Smooth muscle cell (in vitro differentiated cells): ENCODE data around the gene ITFG2. TPM values are rescaled to one million over a fixed set of nuclear protein-coding genes. Genes with fewer than 3 reads are reported as not detected.

Experiments used
- DNase-seq: peaks from one replicate; lab custom pipeline; 2025; ENCODE audit not compliant: unreplicated experiment; lab: John Stamatoyannopoulos, UW
- H2AFZ ChIP-seq: fragments of 200-600 bp; sonication (generic); 2 replicates; pipeline ENCODE4 v1.6.0; 2016; ENCODE audit warnings: antibody characterized with exemption, low read depth, mild to moderate bottlenecking
- H3F3A ChIP-seq: fragments of 200-600 bp; sonication (generic); 2 replicates; pipeline ENCODE4 v1.6.0; 2017; ENCODE audit warnings: antibody characterized with exemption, low read depth
- H3K27ac ChIP-seq: fragments of 200-600 bp; sonication (generic); 2 replicates; pipeline ENCODE4 v1.5.1; 2016; ENCODE audit warnings: low read depth, mild to moderate bottlenecking
- H3K27me3 ChIP-seq: fragments of 200-600 bp; sonication (generic); 2 replicates; pipeline ENCODE4 v1.6.1; 2016; ENCODE audit warnings: low read depth, mild to moderate bottlenecking
- H3K36me3 ChIP-seq: fragments of 200-600 bp; sonication (generic); 2 replicates; pipeline ENCODE4 v1.5.1; 2016; ENCODE audit warnings: low read depth
- H3K4me1 ChIP-seq: fragments of 200-600 bp; sonication (generic); 2 replicates; pipeline ENCODE4 v1.5.1; 2016; ENCODE audit warnings: low read depth
- H3K4me2 ChIP-seq: fragments of 200-600 bp; sonication (generic); 2 replicates; pipeline ENCODE4 v1.6.0; 2016; ENCODE audit warnings: mild to moderate bottlenecking
- H3K4me3 ChIP-seq: fragments of 200-600 bp; sonication (generic); 2 replicates; pipeline ENCODE4 v1.5.1; 2016; ENCODE audit warnings: mild to moderate bottlenecking
- H3K79me2 ChIP-seq: fragments of 200-600 bp; sonication (generic); 2 replicates; pipeline ENCODE4 v1.6.0; 2016; ENCODE audit warnings: low read depth, mild to moderate bottlenecking
- H3K9ac ChIP-seq: fragments of 200-600 bp; sonication (generic); 2 replicates; pipeline ENCODE4 v1.6.0; 2016; ENCODE audit warnings: low read depth
- H3K9me3 ChIP-seq: fragments of 200-600 bp; sonication (generic); replicated peaks from 2 replicates; pipeline ENCODE4 v1.5.1; 2016; ENCODE audit warnings: low read depth
- H4K20me1 ChIP-seq: fragments of 200-600 bp; sonication (generic); 2 replicates; pipeline ENCODE4 v1.6.0; 2016; ENCODE audit warnings: low read depth
- CTCF ChIP-seq: fragments of 200-600 bp; sonication (generic); IDR thresholded peaks from 2 replicates; pipeline ENCODE4 v1.5.1; 2017; ENCODE audit warnings: borderline replicate concordance, mild to moderate bottlenecking, antibody characterized with exemption; ENCODE audit not compliant: insufficient read depth, poor library complexity, severe bottlenecking
- WGBS: methylation state at CpG from one replicate; pipeline ENCODE4 v1.1.7; 2016; ENCODE audit warnings: low lambda C conversion rate; 5-methylcytosine and 5-hydroxymethylcytosine counted together
- polyA plus RNA-seq: library from polyadenylated mRNA; unstranded; fragments of >200 nt; fragmentation: Nextera tagmentation; extraction: Ambion mirVana; gene quantifications from 2 replicates; pipeline ENCODE4 v1.2.1, GENCODE V29; 2016
- total RNA-seq: library from RNA; depleted of rRNA; stranded (reverse); fragments of >200 nt; gene quantifications from 2 replicates; pipeline ENCODE4 v1.2.3, GENCODE V29; 2014

The ITFG2 gene
- total and polyA plus RNA-seq, 2 experiments from 2014 or later: 14.3 to 21.5 TPM

DNA sequence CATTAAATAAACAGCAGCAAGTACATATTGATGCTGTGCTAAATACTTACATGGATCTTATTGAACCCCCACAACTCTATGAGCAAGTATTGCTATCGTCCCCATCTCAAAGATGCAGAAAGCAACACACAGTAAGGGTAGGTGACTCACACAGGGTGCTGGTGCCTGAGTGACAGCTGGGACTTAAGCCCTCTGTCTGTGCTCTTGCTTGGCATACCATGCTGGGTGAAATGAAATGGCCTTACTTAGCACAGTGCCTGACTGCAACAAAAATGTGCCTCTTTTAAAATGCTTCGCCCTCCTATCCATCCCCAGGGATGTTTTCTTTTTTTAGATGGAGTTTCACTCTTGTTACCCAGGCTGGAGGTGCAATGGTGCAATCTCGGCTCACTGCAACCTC is 43.6 kb downstream of the ITFG2 start:
- H3K27ac ChIP-seq: no peak overlapping the region
- no peak for TF ChIP-seq CTCF
- no peaks in the 10 kb centered on the region for H3K79me2 ChIP-seq
- no peak overlapping the region for H3K4me3 ChIP-seq
- no peak overlapping the region for H3K4me2 ChIP-seq
- WGBS: 88% methylated on average over 3 of the region's 3 CpGs
- H3K36me3 ChIP-seq: no peaks in the 10 kb centered on the region
- peaks cover 4% of the 10 kb centered on the region for H3K4me1 ChIP-seq
- no peaks in the 10 kb centered on the region for H4K20me1 ChIP-seq
- H3K27me3 ChIP-seq: no peaks in the 10 kb centered on the region
- no peak for DNase-seq
- H3F3A ChIP-seq: no peaks in the 10 kb centered on the region
- H3K9ac ChIP-seq: no peak overlapping the region
- H2AFZ ChIP-seq: no peak overlapping the region
- no peaks in the 10 kb centered on the region for H3K9me3 ChIP-seq

GRCh38 chr12:2857021-2857431 is 44.6 kb downstream of the ITFG2 start, which contains the start of gene TEX52:
Gene TEX52 (minus strand): TSS chr12:2857039. CDS start chr12:2857026, 13 bp downstream.
- H3F3A ChIP-seq: no peaks in the 10 kb centered on the region
- H3K79me2 ChIP-seq: no peaks in the 10 kb centered on the region
- H3K9ac ChIP-seq: no peak within 1 kb of the TSS
- DNase-seq: no peak
- H3K4me1 ChIP-seq: peaks cover 4% of the 10 kb centered on the region
- TF ChIP-seq CTCF: no peak
- no peak within 1 kb of the TSS for H3K27ac ChIP-seq
- H3K4me2 ChIP-seq: no peak within 1 kb of the TSS
- H4K20me1 ChIP-seq: no peaks in the 10 kb centered on the region
- no peaks in the 10 kb centered on the region for H3K9me3 ChIP-seq
- no peak within 1 kb of the TSS for H2AFZ ChIP-seq
- H3K27me3 ChIP-seq: no peaks in the 10 kb centered on the region
- no peak within 1 kb of the TSS for H3K4me3 ChIP-seq
- no peaks in the 10 kb centered on the region for H3K36me3 ChIP-seq
- 90% methylated on average over 3 of the region's 3 CpGs for WGBS

- no peak overlapping the region for H3K4me2 ChIP-seq
- WGBS: 95% methylated on average over 7 of the region's 7 CpGs
- no peak overlapping the region for H3K9ac ChIP-seq
- no peaks in the 10 kb centered on the region for H3K27me3 ChIP-seq
- no peak overlapping the region for H3K27ac ChIP-seq
- no peaks in the 10 kb centered on the region for H3F3A ChIP-seq
- H4K20me1 ChIP-seq: no peaks in the 10 kb centered on the region
- H2AFZ ChIP-seq: no peak overlapping the region
- no peaks in the 10 kb centered on the region for H3K9me3 ChIP-seq
- DNase-seq: no peak
- H3K4me1 ChIP-seq: peaks cover 4% of the 10 kb centered on the region
- TF ChIP-seq CTCF: no peak
- H3K79me2 ChIP-seq: no peaks in the 10 kb centered on the region
- no peaks in the 10 kb centered on the region for H3K36me3 ChIP-seq
- H3K4me3 ChIP-seq: no peak overlapping the region
Measured at GRCh38 chr12:2857576-2857975, 45.1 kb downstream of the ITFG2 start.

GRCh38 chr12:2858334-2858733 is 45.9 kb downstream of the ITFG2 start:
- no peak overlapping the region for H3K4me3 ChIP-seq
- no peaks in the 10 kb centered on the region for H3K9me3 ChIP-seq
- no peak overlapping the region for H3K4me2 ChIP-seq
- H3K27ac ChIP-seq: no peak overlapping the region
- no peak for DNase-seq
- H4K20me1 ChIP-seq: no peaks in the 10 kb centered on the region
- H3K27me3 ChIP-seq: no peaks in the 10 kb centered on the region
- H2AFZ ChIP-seq: no peak overlapping the region
- H3K79me2 ChIP-seq: no peaks in the 10 kb centered on the region
- TF ChIP-seq CTCF: no peak
- H3K4me1 ChIP-seq: peaks cover 4% of the 10 kb centered on the region
- H3F3A ChIP-seq: no peaks in the 10 kb centered on the region
- WGBS: 91% methylated on average over 2 of the region's 2 CpGs
- no peaks in the 10 kb centered on the region for H3K36me3 ChIP-seq
- no peak overlapping the region for H3K9ac ChIP-seq
